Peyer's patch (tissue), 4 donors: ENCODE measurements around the gene CACNA2D3.

Experiments used
- POLR2A ChIP-seq, 2 donors: fragments of 450-650 bp; IDR thresholded peaks; one replicate each; pipeline ENCODE4 v1.5.1; 2017; ENCODE audit warnings: antibody characterized with exemption in 2 of 2, mild to moderate bottlenecking in 2 of 2, moderate library complexity in 2 of 2
- TF ChIP-seq, protein P1 (sequence below), 6 experiments: fragments of 450-650 bp in 4 of 6; fragments of 200-600 bp in 2 of 6; sonication (generic) in 1 of 6; IDR thresholded peaks; one replicate each; pipeline ENCODE4 v1.5.1; 2017 to 2019; ENCODE audit warnings: antibody characterized with exemption in 6 of 6, mild to moderate bottlenecking in 3 of 6, moderate library complexity in 1 of 6

DNA sequence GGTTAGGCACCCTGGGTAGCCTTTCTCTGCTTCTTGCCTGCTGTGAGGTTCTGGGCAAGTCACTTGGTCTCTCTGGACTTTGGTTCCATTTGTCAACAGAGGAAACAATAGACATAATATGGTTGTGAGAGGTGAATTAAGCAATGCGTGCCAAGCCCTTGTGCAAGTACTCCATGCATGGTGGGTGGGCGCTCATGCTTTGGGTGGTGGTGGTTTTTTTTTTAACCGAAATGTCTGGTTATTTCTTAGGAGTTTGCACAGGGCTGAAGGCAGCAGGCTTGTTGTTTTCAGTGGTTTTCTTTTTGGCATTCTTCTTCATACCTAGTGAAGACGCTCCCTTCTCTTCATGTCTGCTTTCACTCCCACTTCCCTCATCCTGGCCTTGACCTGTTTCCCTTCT, 889.7 kb downstream of the CACNA2D3 start:
- TF ChIP-seq, protein P1, sequence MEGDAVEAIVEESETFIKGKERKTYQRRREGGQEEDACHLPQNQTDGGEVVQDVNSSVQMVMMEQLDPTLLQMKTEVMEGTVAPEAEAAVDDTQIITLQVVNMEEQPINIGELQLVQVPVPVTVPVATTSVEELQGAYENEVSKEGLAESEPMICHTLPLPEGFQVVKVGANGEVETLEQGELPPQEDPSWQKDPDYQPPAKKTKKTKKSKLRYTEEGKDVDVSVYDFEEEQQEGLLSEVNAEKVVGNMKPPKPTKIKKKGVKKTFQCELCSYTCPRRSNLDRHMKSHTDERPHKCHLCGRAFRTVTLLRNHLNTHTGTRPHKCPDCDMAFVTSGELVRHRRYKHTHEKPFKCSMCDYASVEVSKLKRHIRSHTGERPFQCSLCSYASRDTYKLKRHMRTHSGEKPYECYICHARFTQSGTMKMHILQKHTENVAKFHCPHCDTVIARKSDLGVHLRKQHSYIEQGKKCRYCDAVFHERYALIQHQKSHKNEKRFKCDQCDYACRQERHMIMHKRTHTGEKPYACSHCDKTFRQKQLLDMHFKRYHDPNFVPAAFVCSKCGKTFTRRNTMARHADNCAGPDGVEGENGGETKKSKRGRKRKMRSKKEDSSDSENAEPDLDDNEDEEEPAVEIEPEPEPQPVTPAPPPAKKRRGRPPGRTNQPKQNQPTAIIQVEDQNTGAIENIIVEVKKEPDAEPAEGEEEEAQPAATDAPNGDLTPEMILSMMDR (IDR thresholded peaks at IDR 0.05), result no peak
- no peak for TF ChIP-seq POLR2A (IDR thresholded peaks at IDR 0.05)
